ENCODE results near the gene JAK3. TPM values are rescaled to one million over a fixed set of nuclear protein-coding genes. Genes with fewer than 3 reads are reported as not detected.

The JAK3 gene
- total and polyA plus RNA-seq, 2 of the 13 experiments (the other 11 are each of a cell fraction or from before 2014, with no cell fraction given) = 3.4 to 18.6 TPM

GRCh38 chr19:17788632-17789031 lies 59.1 kb downstream of the JAK3 start:
- 0 out of 5 replicates have a peak, but pooled peaks cover 0 to 4% of the 10 kb centered on the region in 2 experiments for H3K36me3 ChIP-seq (replicated peaks in 1 of 2; ENCODE audit: control insufficient read depth in 1 of 2, insufficient read depth in 2 of 2, low read length in 2 of 2)
- in situ Hi-C loops (cut with HindIII; ENCODE audit: extremely low pct_ligation_motif_present, low pct_unique_long_range_greater_than_20kb) (no loop called here), intact Hi-C loops (cut with micrococcal nuclease; ENCODE audit: unreplicated experiment) (no loop called here)
- no TSS peak for BruUV-seq (replicated peaks)
- DNase-seq (ENCODE audit: low spot score) = no peak
- H4K20me1 ChIP-seq (ENCODE audit: insufficient read depth, low read length) = no peaks in the 10 kb centered on the region
- no peak for ATAC-seq
- no peak for FAIRE-seq
- WGBS (ENCODE audit: low lambda C conversion rate) = 89% methylated on average over 2 of the region's 2 CpGs
- H3K9ac ChIP-seq (ENCODE audit: insufficient read depth, low read depth, low read length) = no peak overlapping the region
- no peaks in the 10 kb centered on the region for H3K9me3 ChIP-seq (ENCODE audit: low read length)
- ChIA-PET CTCF (ENCODE audit: low intra/inter-chr PET ratio, low total read pairs) (no interaction called here), POLR2A (no interaction called here)
- no peak overlapping the region for H3K4me2 ChIP-seq (ENCODE audit: low read depth, low read length)
- H3K4me1 ChIP-seq (ENCODE audit: insufficient read depth, low read length) = peaks cover 6% of the 10 kb centered on the region
- H3K27me3 ChIP-seq (ENCODE audit: control insufficient read depth in 1 of 2, insufficient read depth in 2 of 2, low read length in 2 of 2) = peaks cover 0 to 3% of the 10 kb centered on the region in 2 experiments; a peak in 1 of 5 replicates
- H3K27ac ChIP-seq (ENCODE audit: extremely low read length, insufficient read depth, low read length) = no peak overlapping the region
- no peak for TF ChIP-seq ZNF800 (CRISPR knock-in tag; IDR thresholded peaks at IDR 0.05)
- no peak for TF ChIP-seq RARG (CRISPR knock-in tag; IDR thresholded peaks at IDR 0.05; ENCODE audit: low read depth)
- no peak for TF ChIP-seq ZSCAN29 (CRISPR knock-in tag; conservative IDR thresholded peaks at IDR 0.05)
- no peak for TF ChIP-seq ZNF460 (CRISPR knock-in tag; IDR thresholded peaks at IDR 0.05; ENCODE audit: borderline replicate concordance)
- no peak for TF ChIP-seq MXD3 (CRISPR knock-in tag; IDR thresholded peaks at IDR 0.05)
- TF ChIP-seq ZFP90 (CRISPR knock-in tag; IDR thresholded peaks at IDR 0.05; ENCODE audit: borderline replicate concordance) = no peak
- no peak for TF ChIP-seq TGIF2 (CRISPR knock-in tag; IDR thresholded peaks at IDR 0.05)
- no peak for TF ChIP-seq HNRNPUL1 (IDR thresholded peaks at IDR 0.05; ENCODE audit: low read depth, low read length)
- no peak for TF ChIP-seq SALL1 (CRISPR knock-in tag; IDR thresholded peaks at IDR 0.05)
- H3K4me3 ChIP-seq (replicated peaks in 1 of 3; ENCODE audit: insufficient read depth in 1 of 3, low read depth in 2 of 3, low read length in 3 of 3) = no peak overlapping the region
- H2AFZ ChIP-seq (ENCODE audit: low read length) = no peak overlapping the region
- H3K79me2 ChIP-seq (ENCODE audit: insufficient read depth, low read length) = no peaks in the 10 kb centered on the region
